ENCODE results near the gene ZNF487. TPM values are rescaled to one million over a fixed set of nuclear protein-coding genes. Genes with fewer than 3 reads are reported as not detected.

The ZNF487 gene
- total and polyA plus RNA-seq, 2 of the 13 experiments (the other 11 are each of a cell fraction or from before 2014, with no cell fraction given): 7.4 to 8.8 TPM

- POLR2A ChIA-PET: interaction anchor here (0.8 kb wide), 1 partner anchor 25 kb away, joined by 5 read pairs; no protein-coding TSS in a partner anchor
- BruUV-seq (replicated peaks): no TSS peak
- 93% methylated on average over 2 of the region's 2 CpGs for WGBS (ENCODE audit: low lambda C conversion rate)
Measured at GRCh38 chr10:43444897-43445466, 8.1 kb downstream of the ZNF487 start.

More at GRCh38 chr10:43444897-43445466, 8.1 kb downstream of the ZNF487 start:
- no peaks in the 10 kb centered on the region for H3K27me3 ChIP-seq (ENCODE audit: control insufficient read depth in 1 of 2, insufficient read depth in 2 of 2, low read length in 2 of 2)
- H4K20me1 ChIP-seq (ENCODE audit: insufficient read depth, low read length): no peaks in the 10 kb centered on the region
- no peaks in the 10 kb centered on the region for H3K9me3 ChIP-seq (ENCODE audit: low read length)
- CTCF ChIA-PET (ENCODE audit: low intra/inter-chr PET ratio, low total read pairs): no interaction called here
- H3K27ac ChIP-seq (ENCODE audit: extremely low read length, insufficient read depth, low read length): no peak overlapping the region
- H3K4me2 ChIP-seq (ENCODE audit: low read depth, low read length): no peak overlapping the region
- TF ChIP-seq PHB2 (IDR thresholded peaks at IDR 0.05; ENCODE audit: partially characterized antibody): no peak
- no peak for TF ChIP-seq TCF7 (IDR thresholded peaks at IDR 0.05; ENCODE audit: low read depth)
- no peak for TF ChIP-seq HDAC1 (CRISPR knock-in tag; IDR thresholded peaks at IDR 0.05)
- no peak for TF ChIP-seq MXD1 (CRISPR knock-in tag; IDR thresholded peaks at IDR 0.05)
- TF ChIP-seq, protein P1, sequence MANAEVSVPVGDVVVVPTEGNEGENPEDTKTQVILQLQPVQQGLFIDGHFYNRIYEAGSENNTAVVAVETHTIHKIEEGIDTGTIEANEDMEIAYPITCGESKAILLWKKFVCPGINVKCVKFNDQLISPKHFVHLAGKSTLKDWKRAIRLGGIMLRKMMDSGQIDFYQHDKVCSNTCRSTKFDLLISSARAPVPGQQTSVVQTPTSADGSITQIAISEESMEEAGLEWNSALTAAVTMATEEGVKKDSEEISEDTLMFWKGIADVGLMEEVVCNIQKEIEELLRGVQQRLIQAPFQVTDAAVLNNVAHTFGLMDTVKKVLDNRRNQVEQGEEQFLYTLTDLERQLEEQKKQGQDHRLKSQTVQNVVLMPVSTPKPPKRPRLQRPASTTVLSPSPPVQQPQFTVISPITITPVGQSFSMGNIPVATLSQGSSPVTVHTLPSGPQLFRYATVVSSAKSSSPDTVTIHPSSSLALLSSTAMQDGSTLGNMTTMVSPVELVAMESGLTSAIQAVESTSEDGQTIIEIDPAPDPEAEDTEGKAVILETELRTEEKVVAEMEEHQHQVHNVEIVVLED (CRISPR knock-in tag; IDR thresholded peaks at IDR 0.05; ENCODE audit: borderline replicate concordance): no peak
- no peak for TF ChIP-seq HMGA1 (CRISPR knock-in tag; conservative IDR thresholded peaks at IDR 0.05)
- TF ChIP-seq CEBPG (CRISPR knock-in tag; IDR thresholded peaks at IDR 0.05): no peak
- TF ChIP-seq ZNF776 (CRISPR knock-in tag; IDR thresholded peaks at IDR 0.05): no peak
- TF ChIP-seq NFATC3 (CRISPR knock-in tag; IDR thresholded peaks at IDR 0.05): no peak
- TF ChIP-seq RBAK (CRISPR knock-in tag; IDR thresholded peaks at IDR 0.05): no peak
- TF ChIP-seq JDP2 (CRISPR knock-in tag; IDR thresholded peaks at IDR 0.05; ENCODE audit: borderline replicate concordance): no peak
- no peak for TF ChIP-seq ZNF766 (CRISPR knock-in tag; IDR thresholded peaks at IDR 0.05; ENCODE audit: borderline replicate concordance)
- no peak overlapping the region for H2AFZ ChIP-seq (ENCODE audit: low read length)
- peaks cover 2% of the 10 kb centered on the region for H3K79me2 ChIP-seq (ENCODE audit: insufficient read depth, low read length)
- intact Hi-C loops (cut with micrococcal nuclease; ENCODE audit: unreplicated experiment): no loop called here
- H3K4me3 ChIP-seq (replicated peaks in 1 of 3; ENCODE audit: insufficient read depth in 1 of 3, low read depth in 2 of 3, low read length in 3 of 3): no peak overlapping the region
- H3K9ac ChIP-seq (ENCODE audit: insufficient read depth, low read depth, low read length): no peak overlapping the region
- in situ Hi-C loops (cut with HindIII; ENCODE audit: extremely low pct_ligation_motif_present, low pct_unique_long_range_greater_than_20kb): no loop called here
- ATAC-seq: no peak
- peaks cover 29% of the 10 kb centered on the region for H3K4me1 ChIP-seq (ENCODE audit: insufficient read depth, low read length)
- DNase-seq (ENCODE audit: low spot score): no peak
- H3K36me3 ChIP-seq (replicated peaks in 1 of 2; ENCODE audit: control insufficient read depth in 1 of 2, insufficient read depth in 2 of 2, low read length in 2 of 2): no peaks in the 10 kb centered on the region
- no peak for FAIRE-seq

Measured in HepG2 (cell line).